ENCODE data around the gene PROK1. TPM values are rescaled to one million over a fixed set of nuclear protein-coding genes. Genes with fewer than 3 reads are reported as not detected.

The PROK1 gene
- total and polyA plus RNA-seq, 10 of the 15 experiments (the other 5 are each of a cell fraction or from before 2014, with no cell fraction given) = not detected

DNA sequence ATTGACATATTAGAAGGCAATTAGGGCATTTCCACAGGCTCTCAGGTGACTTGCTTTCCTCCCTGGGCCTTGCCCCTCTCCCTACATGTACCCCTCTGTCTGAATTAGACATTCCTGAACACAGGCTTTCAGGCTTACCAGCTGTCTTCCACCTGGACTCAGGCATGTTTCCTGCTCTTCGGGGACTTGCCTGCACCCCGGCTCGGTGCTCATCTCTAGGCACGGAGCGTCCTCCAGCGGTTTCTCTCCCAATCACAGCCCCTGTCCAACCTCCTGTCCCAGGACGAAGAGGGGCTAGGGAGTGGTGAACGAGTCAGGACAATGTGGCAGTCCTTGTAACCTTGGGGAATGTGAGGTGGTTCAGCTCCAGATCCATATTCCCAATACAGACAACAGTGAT, 4.2 kb downstream of the PROK1 start:
- Histone ChIP-seq H3K79me2 (ENCODE audit: control insufficient read depth, insufficient read depth, low read length) (no peaks in the 10 kb centered on the region), H3K4me3 (no peak overlapping the region), H3K9ac (ENCODE audit: control insufficient read depth, insufficient read depth, low read length) (no peak overlapping the region), H3K4me1 (ENCODE audit: control insufficient read depth, insufficient read depth, low read length) (no peaks in the 10 kb centered on the region), H4K20me1 (ENCODE audit: control insufficient read depth, insufficient read depth) (no peaks in the 10 kb centered on the region), H3K36me3 (ENCODE audit: control insufficient read depth in 2 of 2, insufficient read depth in 2 of 2, low read length in 1 of 2) (no peaks in the 10 kb centered on the region), H2AFZ (ENCODE audit: control insufficient read depth, low read depth, low read length) (no peak overlapping the region), H3K27me3 (replicated peaks in 1 of 2; ENCODE audit: control insufficient read depth in 2 of 2, insufficient read depth in 2 of 2, low read length in 1 of 2) (peaks cover 3 to 7% of the 10 kb centered on the region in 2 experiments; a peak in 3 of 4 replicates), H3K27ac (ENCODE audit: control insufficient read depth, insufficient read depth) (no peak overlapping the region), H3K4me2 (ENCODE audit: control insufficient read depth, insufficient read depth) (no peak overlapping the region), H3K9me3 (replicated peaks; ENCODE audit: control insufficient read depth, insufficient read depth, low read length) (no peaks in the 10 kb centered on the region)
- SMC1A ChIA-PET (ENCODE audit: uncharacterized antibody, unreplicated experiment) = interaction anchor here (0.5 to 2.2 kb wide), 6 partner anchors 43 to 252 kb away, joined by 3 to 9 read pairs (median 3); no protein-coding TSS in a partner anchor
- intact Hi-C loops (cut with micrococcal nuclease; ENCODE audit: unreplicated experiment) = no loop called here
- ATAC-seq = 0 out of 3 replicates have a peak, but pooled peaks have one; percentile 27
- CTCF ChIA-PET = interaction anchor here (0.5 to 3.9 kb wide), 8 partner anchors 13 to 364 kb away, joined by 3 to 20 read pairs (median 4); no protein-coding TSS in a partner anchor
- 47% methylated on average over 8 of the region's 8 CpGs for WGBS (ENCODE audit: insufficient coverage, insufficient replicate concordance, low lambda C conversion rate, missing lambda C conversion rate)
- TF ChIP-seq CHD2 (IDR thresholded peaks at IDR 0.05; ENCODE audit: borderline replicate concordance, low read depth, low read length) (no peak), TCF7 (IDR thresholded peaks at IDR 0.05; ENCODE audit: borderline replicate concordance) (no peak), HCFC1 (IDR thresholded peaks at IDR 0.05; ENCODE audit: low read length) (no peak), RAD21 (IDR thresholded peaks at IDR 0.05; ENCODE audit: insufficient read depth, low read depth, low read length) (0 out of 2 replicates have a peak, but pooled peaks have one; percentile 31), BHLHE40 (IDR thresholded peaks at IDR 0.05; ENCODE audit: borderline replicate concordance in 1 of 2, low read depth in 2 of 2, low read length in 1 of 2) (no peak), TARDBP (IDR thresholded peaks at IDR 0.05; ENCODE audit: borderline replicate concordance) (no peak), MEF2B (IDR thresholded peaks at IDR 0.05; ENCODE audit: partially characterized antibody, poor library complexity, severe bottlenecking) (no peak)
- TF ChIP-seq, protein P1, sequence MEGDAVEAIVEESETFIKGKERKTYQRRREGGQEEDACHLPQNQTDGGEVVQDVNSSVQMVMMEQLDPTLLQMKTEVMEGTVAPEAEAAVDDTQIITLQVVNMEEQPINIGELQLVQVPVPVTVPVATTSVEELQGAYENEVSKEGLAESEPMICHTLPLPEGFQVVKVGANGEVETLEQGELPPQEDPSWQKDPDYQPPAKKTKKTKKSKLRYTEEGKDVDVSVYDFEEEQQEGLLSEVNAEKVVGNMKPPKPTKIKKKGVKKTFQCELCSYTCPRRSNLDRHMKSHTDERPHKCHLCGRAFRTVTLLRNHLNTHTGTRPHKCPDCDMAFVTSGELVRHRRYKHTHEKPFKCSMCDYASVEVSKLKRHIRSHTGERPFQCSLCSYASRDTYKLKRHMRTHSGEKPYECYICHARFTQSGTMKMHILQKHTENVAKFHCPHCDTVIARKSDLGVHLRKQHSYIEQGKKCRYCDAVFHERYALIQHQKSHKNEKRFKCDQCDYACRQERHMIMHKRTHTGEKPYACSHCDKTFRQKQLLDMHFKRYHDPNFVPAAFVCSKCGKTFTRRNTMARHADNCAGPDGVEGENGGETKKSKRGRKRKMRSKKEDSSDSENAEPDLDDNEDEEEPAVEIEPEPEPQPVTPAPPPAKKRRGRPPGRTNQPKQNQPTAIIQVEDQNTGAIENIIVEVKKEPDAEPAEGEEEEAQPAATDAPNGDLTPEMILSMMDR (IDR thresholded peaks at IDR 0.05 in 2 of 3, conservative IDR thresholded peaks at IDR 0.05 in 1 of 3; ENCODE audit: control insufficient read depth in 2 of 3, extremely low read depth in 1 of 3, insufficient read depth in 1 of 3, low read depth in 3 of 3, low read length in 3 of 3) = peak in 1 of 3 experiments; percentile 14; a peak in 2 of 6 replicates
- in situ Hi-C loops (cut with MboI) = no loop called here
- no peak for FAIRE-seq
- BruUV-seq (replicated peaks) = no TSS peak
- DNase-seq (ENCODE audit: low read depth, low spot score) = no peak
- RAD21 ChIA-PET (ENCODE audit: unreplicated experiment) = interaction anchor here (0.9 to 2.4 kb wide), 4 partner anchors 42 to 252 kb away, joined by 3 to 9 read pairs (median 5); no protein-coding TSS in a partner anchor
- POLR2A ChIA-PET = no interaction called here
